HG03469 (cell line): ENCODE data around the gene ANKS1B.
"Not testable (repeated sequence)": the region's sequence is repeated elsewhere in the genome, so short reads cannot be mapped to it uniquely, and the experiment has no call there.

Experiments used
- ATAC-seq: cut with Tn5 transposase; IDR thresholded peaks from one replicate; pipeline ENCODE4 v1.9.1; 2021; ENCODE audit warnings: mild to moderate bottlenecking, moderate library complexity, moderate number of reproducible peaks; ENCODE audit not compliant: unreplicated experiment

The ANKS1B gene

GRCh38 chr12:99767809-99768208, 216.9 kb downstream of the ANKS1B start:
- ATAC-seq = no peak

DNA sequence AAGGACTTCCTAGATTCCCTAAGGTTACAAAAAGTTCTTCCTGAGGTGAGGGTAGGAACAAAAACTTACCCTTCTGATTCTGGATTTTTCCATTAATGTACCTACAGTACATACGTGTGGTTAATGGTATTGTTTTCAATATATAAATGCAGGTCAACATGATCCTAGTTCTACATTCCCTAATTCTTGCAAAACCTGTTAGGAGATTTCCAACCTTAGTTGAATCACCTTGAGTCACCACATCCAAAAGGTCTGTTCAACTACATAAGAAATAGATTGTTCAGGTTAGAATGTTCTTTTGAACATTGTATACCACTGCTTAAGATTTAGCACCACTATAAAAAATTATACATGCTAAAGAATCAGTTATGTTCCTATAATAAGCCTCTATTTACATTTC, 218.3 kb downstream of the ANKS1B start:
- ATAC-seq = no peak

DNA sequence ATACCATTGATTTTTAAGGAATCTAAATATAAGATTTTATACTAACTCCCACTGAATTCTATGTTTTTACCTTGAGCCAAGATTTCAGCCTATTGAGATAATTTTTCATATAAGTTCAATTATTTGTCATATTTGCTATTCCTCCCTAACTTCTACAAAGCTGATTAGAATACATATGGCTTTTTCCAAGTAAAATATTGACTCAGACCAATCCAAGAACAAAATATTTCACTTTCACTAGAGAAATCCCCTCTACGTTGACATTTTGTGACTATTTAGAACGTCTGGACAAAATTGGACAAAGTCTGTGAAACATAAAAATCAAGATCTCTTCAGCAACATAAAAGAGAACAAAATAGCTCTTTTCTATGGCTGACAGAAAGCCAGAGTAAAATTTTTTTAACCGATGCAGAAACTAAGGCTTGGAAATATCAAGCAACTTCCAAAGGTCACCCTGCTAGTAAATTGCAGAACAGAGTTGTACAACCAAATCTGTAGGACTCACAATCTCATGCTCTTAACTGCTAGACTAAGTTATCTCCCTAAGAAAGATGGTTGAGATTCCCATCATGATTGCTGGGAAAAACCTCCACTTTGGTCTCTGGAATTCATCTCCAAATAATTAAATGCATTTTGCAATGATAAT, 219.1 kb downstream of the ANKS1B start:
- ATAC-seq = no peak

- ATAC-seq = no peak
These were observed 225.3 kb downstream of the ANKS1B start for GRCh38 chr12:99759444-99759843.

DNA sequence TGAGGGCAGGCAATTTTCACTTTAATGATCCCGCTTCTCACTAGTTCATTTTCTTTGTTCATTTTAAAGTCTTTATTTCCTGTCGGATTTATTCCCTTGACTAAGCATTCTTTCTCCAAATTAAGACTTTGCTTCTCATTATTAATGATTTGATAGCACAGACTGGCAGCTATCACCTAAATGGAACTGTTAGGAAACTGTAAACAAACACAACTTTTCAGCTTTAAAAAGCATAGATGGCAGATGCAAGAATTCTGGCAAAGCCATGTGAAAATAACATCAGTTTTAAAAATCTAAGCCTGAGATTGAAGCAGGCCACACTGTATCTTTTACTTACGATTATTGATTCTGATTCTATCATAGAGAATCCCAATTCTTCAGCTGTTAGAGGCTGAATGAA, 225.7 kb downstream of the ANKS1B start:
- no peak for ATAC-seq

DNA sequence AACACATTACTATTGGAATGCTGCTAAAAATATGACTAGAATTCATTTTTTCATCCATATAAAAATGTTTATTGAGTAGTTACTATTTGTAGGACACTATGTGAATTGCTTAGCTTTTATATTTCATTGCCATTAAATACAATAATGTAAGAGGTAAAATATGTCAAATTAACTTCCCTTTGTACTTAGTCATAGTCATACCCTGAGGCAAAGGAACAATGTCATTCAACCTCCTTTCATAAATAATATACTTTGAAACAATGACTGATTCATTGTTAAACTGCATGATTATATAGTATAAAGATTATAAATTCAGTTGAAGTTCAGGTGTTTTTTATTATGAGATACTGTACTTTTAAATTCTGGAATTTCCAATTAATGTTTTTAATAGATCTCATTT, 232.0 kb downstream of the ANKS1B start:
- ATAC-seq = no peak

GRCh38 chr12:99746538-99746937, 238.2 kb downstream of the ANKS1B start:
- ATAC-seq = no peak

- ATAC-seq = no peak
These were observed 238.8 kb downstream of the ANKS1B start for GRCh38 chr12:99745895-99746294.

- no peak for ATAC-seq
These were observed 239.6 kb downstream of the ANKS1B start for GRCh38 chr12:99745121-99745520.

DNA sequence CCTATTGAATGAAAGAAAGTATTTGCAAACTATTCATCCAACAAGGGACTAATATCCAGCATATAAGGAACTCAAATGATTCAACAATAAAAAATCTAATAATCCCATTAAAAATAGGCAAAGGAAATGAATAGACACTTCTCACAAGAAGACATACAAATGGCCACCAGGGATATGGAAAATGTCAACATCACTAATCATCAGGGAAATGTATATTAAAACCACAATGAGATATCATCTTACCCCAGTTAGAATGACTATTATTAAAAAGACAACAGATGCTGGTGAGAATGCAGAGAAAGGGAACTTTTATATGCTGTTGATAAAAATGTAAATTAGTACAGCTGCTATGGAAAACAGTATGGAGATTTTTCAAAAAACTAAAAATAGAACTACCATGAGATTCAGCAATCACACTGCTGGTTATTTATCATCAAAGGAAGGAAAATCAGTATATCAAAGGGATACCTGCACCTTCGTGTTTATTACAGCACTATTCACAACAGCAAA, 247.9 kb downstream of the ANKS1B start:
- no peak for ATAC-seq

- no peak for ATAC-seq
These were observed 252.6 kb downstream of the ANKS1B start for GRCh38 chr12:99732131-99732530.

- ATAC-seq = no peak
These were observed 261.8 kb downstream of the ANKS1B start for GRCh38 chr12:99722690-99723486.

GRCh38 chr12:99721715-99722275, 262.9 kb downstream of the ANKS1B start:
- no peak for ATAC-seq

DNA sequence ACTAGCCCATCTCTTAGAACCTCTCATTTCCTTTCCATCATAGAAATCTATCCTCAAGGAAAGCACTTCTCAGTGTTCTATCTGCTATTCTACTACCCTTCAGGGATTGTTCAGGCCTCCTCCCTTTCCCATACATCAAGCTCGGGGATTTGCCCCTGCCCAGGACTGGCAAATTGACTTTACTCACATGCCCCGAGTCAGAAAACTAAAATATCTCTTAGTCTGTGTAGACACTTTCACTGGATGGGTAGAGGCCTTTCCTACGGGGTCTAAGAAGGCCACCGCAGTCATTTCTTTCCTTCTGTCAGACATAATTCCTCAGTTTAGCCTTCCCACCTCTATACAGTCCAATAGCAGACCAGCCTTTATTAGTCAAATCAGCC, 264.7 kb downstream of the ANKS1B start:
- ATAC-seq = not testable (repeated sequence)

- not testable (repeated sequence) for ATAC-seq
These were observed 265.2 kb downstream of the ANKS1B start for GRCh38 chr12:99719411-99720082.

- not testable (repeated sequence) for ATAC-seq
These were observed 268.8 kb downstream of the ANKS1B start for GRCh38 chr12:99715841-99716510.

- ATAC-seq = not testable (repeated sequence)
These were observed 269.8 kb downstream of the ANKS1B start for GRCh38 chr12:99714921-99715320.

DNA sequence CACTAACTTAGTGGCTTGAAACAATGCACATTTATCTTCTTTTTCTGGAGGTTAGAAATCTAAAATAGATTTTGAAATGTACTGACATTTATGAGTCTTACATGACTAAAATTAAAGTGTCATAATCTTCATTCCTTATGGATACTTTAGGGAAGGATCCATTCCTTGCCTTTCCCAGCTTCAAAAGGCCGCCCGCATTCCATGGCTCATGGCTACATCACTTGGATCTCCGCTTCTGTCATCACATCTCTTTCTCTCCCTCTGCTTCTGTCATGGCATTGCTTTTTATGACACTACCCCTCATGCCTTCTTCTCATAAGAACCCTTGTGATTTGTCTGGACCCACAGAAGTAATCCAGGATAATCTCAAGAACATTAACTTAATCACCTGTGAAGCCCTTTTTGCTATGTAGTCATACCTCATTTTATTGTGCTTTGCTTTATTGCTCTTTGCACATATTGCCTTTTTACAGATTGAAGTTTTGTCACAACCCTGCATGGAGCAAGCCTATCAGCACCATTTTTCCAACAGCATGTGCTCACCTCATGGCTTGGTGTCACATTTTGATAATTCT, 270.7 kb downstream of the ANKS1B start:
- ATAC-seq = no peak

DNA sequence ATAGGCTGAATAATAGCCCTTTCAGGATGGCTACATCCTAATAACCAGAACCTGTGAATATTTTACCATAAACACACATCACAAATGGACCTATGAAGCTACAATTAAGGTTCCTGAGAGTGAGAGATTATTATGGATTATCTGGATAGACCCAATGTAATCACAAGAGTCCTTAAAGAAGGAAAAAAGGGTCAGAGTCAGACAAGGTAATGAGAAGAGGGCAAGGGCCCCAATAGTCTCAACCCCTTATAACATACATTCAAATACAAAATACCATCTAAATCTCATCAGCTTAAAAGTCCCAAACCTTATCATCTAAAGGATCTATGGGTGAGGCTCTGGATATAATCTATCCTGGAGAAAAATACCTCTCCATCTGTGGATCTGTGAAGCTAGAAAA, 272.5 kb downstream of the ANKS1B start:
- no peak for ATAC-seq

- ATAC-seq = no peak
These were observed 273.5 kb downstream of the ANKS1B start for GRCh38 chr12:99711246-99711645.
